GM12878 (cell line): ENCODE results near the gene TMEM37.
"Not testable (repeated sequence)": the region's sequence is repeated elsewhere in the genome, so short reads cannot be mapped to it uniquely, and the experiment has no call there.

Source experiments
- CTCF ChIP-seq, 3 experiments: IDR thresholded peaks in 2 of 3; conservative IDR thresholded peaks in 1 of 3; 2 replicates each; pipeline ENCODE4 v1.5.1; 2011; ENCODE audit warnings: low read depth in 3 of 3, low read length in 3 of 3, mild to moderate bottlenecking in 3 of 3, control low read depth in 2 of 3, moderate library complexity in 2 of 3, inconsistent platforms in 1 of 3, mixed read lengths in 1 of 3; ENCODE audit not compliant: control insufficient read depth in 2 of 3, insufficient read depth in 1 of 3; ENCODE audit errors: extremely low read depth in 1 of 3
- HDGF ChIP-seq: fragments of 450-650 bp; IDR thresholded peaks from 2 replicates; pipeline ENCODE4 v1.6.1; 2016; ENCODE audit warnings: antibody characterized with exemption
- LARP7 ChIP-seq: fragments of 450-650 bp; IDR thresholded peaks from 2 replicates; pipeline ENCODE4 v1.6.1; 2017; ENCODE audit warnings: mild to moderate bottlenecking
- MAX ChIP-seq: IDR thresholded peaks from 2 replicates; pipeline ENCODE4 v1.6.1; 2012; ENCODE audit warnings: low read depth, low read length, improper control_type of control experiment
- MEF2A ChIP-seq: IDR thresholded peaks from 2 replicates; pipeline ENCODE4 v1.6.1; 2011; ENCODE audit warnings: low read depth, mild to moderate bottlenecking, low read length, moderate library complexity; ENCODE audit not compliant: insufficient read depth
- NRF1 ChIP-seq: conservative IDR thresholded peaks from 2 replicates; pipeline ENCODE4 v1.6.1; 2011; ENCODE audit warnings: mild to moderate bottlenecking, low read depth, low read length, improper control_type of control experiment
- TCF7 ChIP-seq: IDR thresholded peaks from 2 replicates; pipeline ENCODE4 v1.6.1; 2014; ENCODE audit warnings: antibody characterized with exemption, borderline replicate concordance
- YY1 ChIP-seq: IDR thresholded peaks from 2 replicates; pipeline ENCODE4 v1.6.1; 2011; ENCODE audit warnings: low read depth, mild to moderate bottlenecking, low read length
- ZBTB33 ChIP-seq: fragments of 450-650 bp; IDR thresholded peaks from 2 replicates; pipeline ENCODE4 v1.6.1; 2017; ENCODE audit warnings: mild to moderate bottlenecking

DNA sequence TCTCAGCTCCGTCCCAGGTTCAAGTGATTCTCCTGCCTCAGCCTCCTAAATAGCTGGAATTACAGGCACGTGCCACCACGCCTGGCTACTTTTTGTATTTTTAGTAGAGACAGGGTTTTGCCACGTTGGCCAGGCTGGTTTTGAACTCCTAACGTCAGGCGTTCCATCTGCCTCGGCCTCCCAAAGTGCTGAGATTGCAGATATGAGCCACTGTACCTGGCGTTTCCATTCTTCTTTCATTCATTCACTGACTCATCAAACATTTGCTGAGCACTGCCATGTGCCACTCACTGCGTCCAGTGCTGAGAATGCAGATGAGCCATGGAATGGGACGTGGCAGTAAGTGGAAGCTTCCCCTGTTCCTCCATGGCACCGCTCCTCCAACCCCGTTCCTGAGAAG, 28.0 kb upstream of the TMEM37 start:
- TF ChIP-seq CTCF (IDR thresholded peaks at IDR 0.05 in 2 of 3, conservative IDR thresholded peaks at IDR 0.05 in 1 of 3; ENCODE audit: control insufficient read depth in 2 of 3, extremely low read depth in 1 of 3, insufficient read depth in 1 of 3, low read depth in 3 of 3, low read length in 3 of 3); ZBTB33; LARP7; MEF2A; HDGF; MAX; NRF1; TCF7; YY1: not testable (repeated sequence)
